ENCODE results near the gene MS4A6E.
"Not testable (repeated sequence)": the region's sequence is repeated elsewhere in the genome, so short reads cannot be mapped to it uniquely, and the experiment has no call there.

MS4A6E gene

GRCh38 chr11:60338053-60338452, 11.0 kb downstream of the MS4A6E start:
- DNase-seq = no peak

- DNase-seq = no peak
Measured at GRCh38 chr11:60339356-60339755, 12.3 kb downstream of the MS4A6E start.

- DNase-seq = no peak
Measured at GRCh38 chr11:60343094-60343704, 16.1 kb downstream of the MS4A6E start.

- DNase-seq = no peak
Measured at GRCh38 chr11:60344146-60344545, 17.1 kb downstream of the MS4A6E start.

- DNase-seq = no peak
Measured at GRCh38 chr11:60345489-60345888, 18.4 kb downstream of the MS4A6E start.

- DNase-seq = no peak
Measured at GRCh38 chr11:60347084-60347797, 20.2 kb downstream of the MS4A6E start.

GRCh38 chr11:60348116-60348515, 21.1 kb downstream of the MS4A6E start:
- no peak for DNase-seq

- no peak for DNase-seq
Measured at GRCh38 chr11:60349990-60350389, 22.9 kb downstream of the MS4A6E start.

- no peak for DNase-seq
Measured at GRCh38 chr11:60357771-60358170, 30.7 kb downstream of the MS4A6E start.

GRCh38 chr11:60360621-60361020, 33.6 kb downstream of the MS4A6E start:
- no peak for DNase-seq

- no peak for DNase-seq
Measured at GRCh38 chr11:60362241-60362640, 35.2 kb downstream of the MS4A6E start.

GRCh38 chr11:60363542-60364470, 36.8 kb downstream of the MS4A6E start:
- DNase-seq = peak; percentile 15

GRCh38 chr11:60366262-60366904, 39.3 kb downstream of the MS4A6E start:
- DNase-seq = not testable (repeated sequence)

GRCh38 chr11:60367009-60367408, 40.0 kb downstream of the MS4A6E start:
- no peak for DNase-seq

- DNase-seq = no peak
Measured at GRCh38 chr11:60367896-60368295, 40.8 kb downstream of the MS4A6E start.

GRCh38 chr11:60370252-60370810, 43.3 kb downstream of the MS4A6E start:
- no peak for DNase-seq

GRCh38 chr11:60370811-60371298, 43.8 kb downstream of the MS4A6E start:
- DNase-seq = no peak

GRCh38 chr11:60371386-60371785, 44.3 kb downstream of the MS4A6E start:
- DNase-seq = no peak

- DNase-seq = no peak
Measured at GRCh38 chr11:60371854-60372253, 44.8 kb downstream of the MS4A6E start.

- DNase-seq = no peak
Measured at GRCh38 chr11:60372767-60373166, 45.7 kb downstream of the MS4A6E start.

- no peak for DNase-seq
Measured at GRCh38 chr11:60375316-60375715, 48.3 kb downstream of the MS4A6E start.

- DNase-seq = no peak
Measured at GRCh38 chr11:60376601-60377000, 49.5 kb downstream of the MS4A6E start.
